Thoracic aorta (tissue), 2 donors: ENCODE measurements around the gene MICAL3. TPM values are rescaled to one million over a fixed set of nuclear protein-coding genes. Genes with fewer than 3 reads are reported as not detected.

Source experiments
- ATAC-seq: fragments of 150-250 bp; one replicate; pipeline ENCODE4 v1.8.0; 2017; ENCODE audit warnings: low read depth; ENCODE audit not compliant: insufficient number of reproducible peaks, low FRiP score
- DNase-seq: peaks from one replicate; pipeline ENCODE4 v3.0.0-alpha.2; 2020; ENCODE audit warnings: low spot score
- H3K27ac ChIP-seq, 2 donors: fragments of 200-600 bp; sonication (generic); 1 replicate in 1 of 2; 2 replicates in 1 of 2; pipeline ENCODE4 v1.5.1; 2016; ENCODE audit warnings: mild to moderate bottlenecking in 2 of 2, moderate library complexity in 2 of 2
- H3K27me3 ChIP-seq: fragments of 200-600 bp; sonication (generic); replicated peaks from 2 replicates; pipeline ENCODE4 v1.6.0; 2016; ENCODE audit warnings: mild to moderate bottlenecking; ENCODE audit not compliant: insufficient read depth
- H3K36me3 ChIP-seq: fragments of 200-600 bp; sonication (generic); one replicate; pipeline ENCODE4 v1.5.1; 2016
- H3K4me1 ChIP-seq, 2 donors: fragments of 200-600 bp; sonication (generic); 1 replicate in 1 of 2; 2 replicates in 1 of 2; pipeline versions ENCODE4 v1.5.1 to v1.6.0; 2016; ENCODE audit warnings: low read depth in 2 of 2, mild to moderate bottlenecking in 1 of 2; ENCODE audit not compliant: control insufficient read depth in 1 of 2
- H3K4me3 ChIP-seq: fragments of 200-600 bp; sonication (generic); 2 replicates; pipeline ENCODE4 v1.5.1; 2016; ENCODE audit warnings: mild to moderate bottlenecking
- H3K9me3 ChIP-seq: fragments of 200-600 bp; sonication (generic); 2 replicates; pipeline ENCODE4 v1.5.1; 2016
- CTCF ChIP-seq: fragments of 200-600 bp; sonication (generic); IDR thresholded peaks from one replicate; pipeline ENCODE4 v1.5.1; 2019; ENCODE audit warnings: antibody characterized with exemption
- total RNA-seq, 2 donors: library from RNA; depleted of rRNA; stranded (reverse); fragments of >200 nt; gene quantifications; one replicate each; pipeline versions ENCODE4 v1.1.0 to v1.2.3, GENCODE V29; 2016

The MICAL3 gene
- total RNA-seq, 2 donors from 2014 or later, result 45.2 to 78.0 TPM

- DNase-seq, result no peak
- TF ChIP-seq CTCF, result no peak
- Histone ChIP-seq H3K4me1 (peaks cover 3 to 12% of the 10 kb centered on the region in 2 donors), H3K4me3 (no peak overlapping the region), H3K27ac (no peak overlapping the region), H3K9me3 (no peaks in the 10 kb centered on the region), H3K36me3 (no peaks in the 10 kb centered on the region), H3K27me3 (no peaks in the 10 kb centered on the region)
- ATAC-seq, result no peak
Observed at GRCh38 chr22:17775781-17776465, 248.4 kb downstream of the MICAL3 start.

GRCh38 chr22:17774926-17775685 is 249.3 kb downstream of the MICAL3 start:
- Histone ChIP-seq H3K4me3 (peak overlapping the region; percentile 81), H3K9me3 (no peaks in the 10 kb centered on the region), H3K4me1 (peaks cover 3 to 11% of the 10 kb centered on the region in 2 donors), H3K27ac (no peak overlapping the region), H3K36me3 (no peaks in the 10 kb centered on the region), H3K27me3 (no peaks in the 10 kb centered on the region)
- no peak for TF ChIP-seq CTCF
- DNase-seq, result no peak
- ATAC-seq, result no peak

GRCh38 chr22:17774206-17774925 is 250.0 kb downstream of the MICAL3 start, which contains the start of gene BID:
BID (minus strand) TSS chr22:17774469; CDS start chr22:17750116, 24,353 bp downstream.
- Histone ChIP-seq H3K27ac (no peak within 1 kb of the TSS), H3K4me3 (peak within 1 kb of the TSS; percentile 81), H3K9me3 (no peaks in the 10 kb centered on the region), H3K4me1 (peaks cover 3 to 11% of the 10 kb centered on the region in 2 donors), H3K27me3 (no peaks in the 10 kb centered on the region), H3K36me3 (no peaks in the 10 kb centered on the region)
- no peak for TF ChIP-seq CTCF
- ATAC-seq (no peak), DNase-seq (no peak)

- peak overlapping the region; percentile 81 for H3K4me3 ChIP-seq
- no peaks in the 10 kb centered on the region for H3K9me3 ChIP-seq
- DNase-seq (no peak), ATAC-seq (no peak)
- no peaks in the 10 kb centered on the region for H3K36me3 ChIP-seq
- no peaks in the 10 kb centered on the region for H3K27me3 ChIP-seq
- H3K27ac ChIP-seq, result no peak overlapping the region
- H3K4me1 ChIP-seq, result peaks cover 3 to 11% of the 10 kb centered on the region in 2 donors
- no peak for TF ChIP-seq CTCF
Observed at GRCh38 chr22:17773606-17774205, 250.7 kb downstream of the MICAL3 start.
